Mucosa of descending colon (tissue), 3 donors: ENCODE measurements around the gene WNT6. TPM values are rescaled to one million over a fixed set of nuclear protein-coding genes. Genes with fewer than 3 reads are reported as not detected.

Experiments used
- ATAC-seq: fragments of 200-7000 bp; cut with Tn5 transposase; one replicate; pipeline ENCODE4 v1.9.1; 2020; ENCODE audit warnings: mild to moderate bottlenecking, moderate library complexity
- DNase-seq, 3 donors: peaks; one replicate each; pipeline ENCODE4 v3.0.0-alpha.2; 2020
- H3K36me3 ChIP-seq: fragments of 200-600 bp; one replicate; pipeline ENCODE4 v1.8.0; 2021; ENCODE audit warnings: low read depth, mild to moderate bottlenecking
- H3K4me1 ChIP-seq: fragments of 200-600 bp; one replicate; pipeline ENCODE4 v1.8.0; 2021; ENCODE audit warnings: low read depth, mild to moderate bottlenecking
- H3K4me3 ChIP-seq: fragments of 200-600 bp; one replicate; pipeline ENCODE4 v1.8.0; 2021; ENCODE audit warnings: mild to moderate bottlenecking
- H3K9me3 ChIP-seq: fragments of 200-600 bp; one replicate; pipeline ENCODE4 v1.8.0; 2021; ENCODE audit warnings: mild to moderate bottlenecking
- CTCF ChIP-seq: fragments of 200-600 bp; IDR thresholded peaks from one replicate; pipeline ENCODE4 v1.8.0; 2022; ENCODE audit warnings: antibody characterized with exemption, mild to moderate bottlenecking
- intact Hi-C, 2 donors: fragments of 100-400 bp; cut with DNase I in 1 of 2; cut with micrococcal nuclease in 1 of 2; formaldehyde crosslinking; loops; one replicate each; pipeline versions ENCODE4 v1.11.0 to v1.11.1; 2022; cut with DNase I, micrococcal nuclease
- total RNA-seq, 3 donors: library from RNA; stranded (reverse); fragmentation: NEBNext Ultra II Directional in 2 of 3; extraction: Animal tissue kit (Norgen Biotek cat#: 25700) in 2 of 3; gene quantifications; one replicate each; pipeline versions ENCODE4 v1.2.1 to v1.2.4, GENCODE V29; 2021 to 2023
- donor health status: DM: no; HTN: no; CAD: no; lungs with moderate emphysema.
- donor health status: DM: no; HTN: no; CAD: no.
- donor health status: DM: no; HTN: yes; CAD: no.

WNT6 gene
- total RNA-seq, 3 donors from 2014 or later, result 0.39 to 5.7 (median 0.41) TPM

DNA sequence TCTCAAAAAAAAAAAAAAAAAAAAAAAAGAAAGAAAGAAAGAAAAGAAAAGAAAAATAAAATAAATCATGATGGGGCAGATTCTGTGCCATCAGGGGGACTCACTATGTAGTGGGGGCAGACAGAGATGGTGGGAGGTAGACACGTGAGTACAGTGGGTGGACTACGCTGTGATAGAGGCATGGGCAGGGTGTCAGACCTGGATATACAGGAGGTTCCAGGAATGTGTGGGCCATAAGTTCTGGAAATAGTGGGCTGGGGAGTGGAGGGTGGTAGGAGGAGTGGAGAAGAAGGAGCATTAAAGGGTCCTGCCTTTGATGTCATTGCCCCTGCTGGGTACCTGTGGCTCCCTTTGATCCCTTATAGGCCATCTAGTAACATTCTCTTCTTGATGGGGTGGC, 8.8 kb upstream of the WNT6 start:
- intact Hi-C loops, result no loop called here
- ATAC-seq (no peak), DNase-seq (no peak)
- H3K9me3 ChIP-seq, result no peaks in the 10 kb centered on the region
- H3K36me3 ChIP-seq, result no peaks in the 10 kb centered on the region
- H3K4me1 ChIP-seq, result no peaks in the 10 kb centered on the region
- TF ChIP-seq CTCF, result no peak
- H3K4me3 ChIP-seq, result no peak overlapping the region

DNA sequence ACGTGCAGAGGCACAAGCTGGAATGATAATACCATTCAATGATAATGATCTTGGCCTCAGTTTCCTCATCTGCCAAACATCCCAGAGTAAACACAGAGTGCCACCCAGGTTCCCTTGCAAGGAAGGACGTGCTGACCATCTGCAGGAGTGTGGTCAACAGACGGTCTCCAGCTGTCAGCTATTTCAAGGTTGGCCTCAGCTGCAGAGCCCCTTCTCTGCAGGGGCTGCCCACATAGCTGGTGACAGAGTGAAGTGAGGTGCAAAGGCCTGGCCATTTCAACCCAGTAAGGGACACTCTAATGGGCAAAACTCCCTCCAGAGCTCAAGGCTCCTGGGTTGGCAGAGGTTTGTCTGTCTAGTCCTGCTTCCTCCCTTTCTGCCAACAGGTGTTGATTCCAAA, 8.3 kb upstream of the WNT6 start:
- intact Hi-C loops, result no loop called here
- no peak for DNase-seq
- Histone ChIP-seq H3K36me3 (no peaks in the 10 kb centered on the region), H3K9me3 (no peaks in the 10 kb centered on the region), H3K4me3 (no peak overlapping the region), H3K4me1 (no peaks in the 10 kb centered on the region)
- no peak for ATAC-seq
- TF ChIP-seq CTCF, result no peak

DNA sequence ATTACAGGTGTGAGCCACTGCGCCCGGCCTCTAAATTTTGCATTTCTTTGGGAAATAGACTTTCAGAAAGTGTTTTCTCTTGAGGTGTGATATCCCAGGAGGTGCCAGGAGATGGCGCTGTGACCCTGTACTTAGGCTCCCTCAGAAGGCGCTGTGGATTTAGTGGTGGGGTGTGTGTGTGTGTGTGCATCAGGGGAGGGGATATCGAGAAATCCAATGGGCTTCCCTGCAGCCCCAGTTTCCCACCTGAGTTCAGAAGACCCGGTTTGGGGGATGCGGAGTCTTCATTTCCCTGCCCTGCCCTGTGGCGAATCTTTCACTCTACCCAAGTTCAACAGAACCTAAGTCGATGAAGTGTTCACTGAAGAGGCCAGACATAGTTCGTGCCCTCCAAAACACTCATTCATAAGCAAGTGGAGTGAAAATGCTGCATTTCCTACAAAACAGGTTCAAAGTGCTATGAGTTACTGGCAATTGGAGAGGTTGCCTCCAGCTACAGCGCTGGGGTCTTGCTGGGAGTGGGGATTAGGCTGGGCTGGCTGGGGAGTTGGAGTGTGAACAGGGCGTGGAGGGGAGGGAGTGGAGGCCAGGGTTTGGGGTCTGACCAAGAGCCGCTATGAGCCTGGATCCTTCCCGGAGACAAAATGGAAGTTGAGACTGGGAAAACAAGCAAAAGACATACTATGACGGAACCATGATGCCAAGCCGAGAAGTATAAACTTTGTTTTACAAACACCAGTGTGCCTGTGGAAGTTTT, 6.5 kb upstream of the WNT6 start:
- no peaks in the 10 kb centered on the region for H3K9me3 ChIP-seq
- no peaks in the 10 kb centered on the region for H3K4me1 ChIP-seq
- ATAC-seq (peak; percentile 82), DNase-seq (peak in 2 of 3 donors; percentile 50 to 77)
- no peak overlapping the region for H3K4me3 ChIP-seq
- intact Hi-C loops, result no loop called here
- H3K36me3 ChIP-seq, result no peaks in the 10 kb centered on the region
- peak; percentile 25 for TF ChIP-seq CTCF

GRCh38 chr2:218853766-218854165, 5.8 kb upstream of the WNT6 start:
- Histone ChIP-seq H3K36me3 (no peaks in the 10 kb centered on the region), H3K4me1 (no peaks in the 10 kb centered on the region), H3K4me3 (no peak overlapping the region), H3K9me3 (no peaks in the 10 kb centered on the region)
- ATAC-seq (peak; percentile 39), DNase-seq (no peak)
- intact Hi-C loops, result no loop called here
- no peak for TF ChIP-seq CTCF

- no peaks in the 10 kb centered on the region for H3K9me3 ChIP-seq
- DNase-seq (no peak), ATAC-seq (no peak)
- TF ChIP-seq CTCF, result no peak
- intact Hi-C loops, result no loop called here
- peaks cover 5% of the 10 kb centered on the region for H3K4me1 ChIP-seq
- no peaks in the 10 kb centered on the region for H3K36me3 ChIP-seq
- H3K4me3 ChIP-seq, result no peak overlapping the region
Observed at GRCh38 chr2:218854860-218855259, 4.7 kb upstream of the WNT6 start.
